Measurements from ENCODE around the gene ADGRD1. TPM values are rescaled to one million over a fixed set of nuclear protein-coding genes. Genes with fewer than 3 reads are reported as not detected.

ADGRD1 gene
- total and polyA plus RNA-seq, 2 of the 8 experiments (the other 6 are each of a cell fraction or from before 2014, with no cell fraction given) = 0.36 to 0.48 TPM

DNA sequence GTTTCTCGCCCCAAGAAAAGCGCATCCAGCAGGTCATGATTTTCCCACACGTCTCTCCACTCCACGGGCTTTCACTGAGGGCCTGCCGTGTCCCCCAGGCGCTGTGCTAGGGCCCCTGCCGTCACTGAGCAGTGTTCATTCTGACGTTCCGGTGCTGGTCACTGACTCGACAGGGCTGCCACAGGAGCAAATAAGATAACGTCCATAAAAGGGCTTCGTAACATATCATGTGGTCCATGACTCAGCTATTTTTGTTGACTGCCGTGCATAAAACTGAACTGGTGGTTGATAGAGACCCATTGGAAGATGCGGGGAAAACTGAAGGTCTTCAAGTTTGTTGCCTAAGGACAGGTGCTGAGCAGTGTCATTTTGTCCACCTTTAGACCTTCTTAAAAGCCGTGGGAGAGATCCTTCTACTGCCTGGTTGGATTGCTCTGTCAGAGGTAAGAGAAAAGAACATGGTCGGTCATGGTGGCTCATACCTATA, 46.3 kb downstream of the ADGRD1 start:
- ChIA-PET CTCF (ENCODE audit: partially characterized antibody) (interaction anchor here (0.6 to 1.6 kb wide), 3 partner anchors 48 to 394 kb away, joined by 3 read pairs; no protein-coding TSS in a partner anchor), POLR2A (ENCODE audit: partially characterized antibody) (no interaction called here)
- Histone ChIP-seq H2AFZ (ENCODE audit: low read length) (no peak overlapping the region), H3K4me2 (ENCODE audit: insufficient read depth in 1 of 2, low read depth in 2 of 2, low read length in 2 of 2) (no peak overlapping the region), H3K14ac (ENCODE audit: insufficient read length) (no peak overlapping the region), H3K79me1 (ENCODE audit: low read depth, low read length) (no peaks in the 10 kb centered on the region), H4K5ac (ENCODE audit: insufficient read length, low read depth, low read length) (no peak overlapping the region), H4K8ac (ENCODE audit: extremely low read depth, insufficient read depth, low read length) (no peak overlapping the region), H2BK20ac (ENCODE audit: low read length) (no peak overlapping the region), H3K18ac (ENCODE audit: extremely low read depth, low read length) (no peak overlapping the region), H3K23me2 (ENCODE audit: low read depth, low read length) (no peaks in the 10 kb centered on the region), H3K9me3 (ENCODE audit: insufficient read depth in 2 of 2, low read depth in 1 of 2, low read length in 1 of 2) (peaks cover 2 to 19% of the 10 kb centered on the region in 2 experiments; a peak in 3 of 4 replicates), H3K27me3 (replicated peaks in 1 of 4; ENCODE audit: control insufficient read depth in 3 of 4, extremely low read depth in 1 of 4, insufficient read depth in 3 of 4, low read length in 3 of 4) (no peaks in the 10 kb centered on the region), H3K4ac (replicated peaks; ENCODE audit: insufficient read length, low read depth, low read length) (no peak overlapping the region), H2BK12ac (ENCODE audit: low read depth, low read length) (no peak overlapping the region), H2BK5ac (ENCODE audit: low read depth, low read length) (no peak overlapping the region), H3K23ac (ENCODE audit: insufficient read length) (no peak overlapping the region), H4K91ac (replicated peaks; ENCODE audit: insufficient read length, low read length) (no peak overlapping the region), H3K36me3 (ENCODE audit: control insufficient read depth in 2 of 4, insufficient read depth in 4 of 4, low read length in 3 of 4) (no peaks in the 10 kb centered on the region), H2AK5ac (ENCODE audit: low read depth, low read length) (no peak overlapping the region), H3K27ac (ENCODE audit: low read depth, low read length) (no peak overlapping the region), H2BK120ac (replicated peaks; ENCODE audit: low read depth, low read length) (no peak overlapping the region), H3K9ac (replicated peaks in 1 of 4; ENCODE audit: extremely low read depth in 1 of 4, low read depth in 3 of 4, low read length in 3 of 4) (no peak overlapping the region), H2BK15ac (ENCODE audit: low read length) (no peak overlapping the region), H3K79me2 (ENCODE audit: control insufficient read depth in 1 of 2, insufficient read depth in 2 of 2, low read length in 2 of 2) (no peaks in the 10 kb centered on the region), H4K20me1 (replicated peaks in 1 of 2; ENCODE audit: control insufficient read depth in 1 of 2, insufficient read depth in 2 of 2, low read length in 2 of 2) (no peaks in the 10 kb centered on the region), H3K4me3 (ENCODE audit: extremely low read depth in 1 of 4, insufficient read depth in 2 of 4, low read depth in 3 of 4, low read length in 4 of 4) (no peak overlapping the region), H3K4me1 (replicated peaks in 1 of 4; ENCODE audit: control insufficient read depth in 3 of 4, insufficient read depth in 4 of 4, low read length in 3 of 4) (peaks cover 0 to 2% (median 0%) of the 10 kb centered on the region in 4 experiments; a peak in 1 of 7 replicates), H3K56ac (replicated peaks; ENCODE audit: insufficient read length, low read depth, low read length) (no peak overlapping the region)
- FAIRE-seq (no peak), DNase-seq (ENCODE audit: low read depth in 1 of 2, low spot score in 2 of 2) (no peak)
- WGBS, 2 experiments (ENCODE audit: extremely low coverage in 1 of 2, insufficient coverage in 1 of 2, insufficient read length in 1 of 2, insufficient replicate concordance in 2 of 2, low coverage in 1 of 2, low lambda C conversion rate in 2 of 2, missing lambda C conversion rate in 1 of 2) = 95% methylated on average over 16 of the region's 16 CpGs; no CpG with 5 or more reads in 1 of the 2 experiments
- TF ChIP-seq CHD2 (IDR thresholded peaks at IDR 0.05; ENCODE audit: low read length) = no peak
- no peak for TF ChIP-seq CBX5 (IDR thresholded peaks at IDR 0.05; ENCODE audit: low read depth, low read length)
- no peak for TF ChIP-seq EGR1 (IDR thresholded peaks at IDR 0.05; ENCODE audit: borderline replicate concordance, low read depth, low read length)
- TF ChIP-seq EZH2 (IDR thresholded peaks at IDR 0.05; ENCODE audit: low read depth, low read length, severe bottlenecking) = no peak
- TF ChIP-seq RXRA (IDR thresholded peaks at IDR 0.05; ENCODE audit: insufficient read depth, low read depth, low read length) = no peak
- TF ChIP-seq SIN3A (conservative IDR thresholded peaks at IDR 0.05 in 1 of 2, IDR thresholded peaks at IDR 0.05 in 1 of 2; ENCODE audit: low read depth in 1 of 2, low read length in 2 of 2) = no peak
- no peak for TF ChIP-seq SIRT6 (IDR thresholded peaks at IDR 0.05; ENCODE audit: low read length)
- TF ChIP-seq, protein P1, sequence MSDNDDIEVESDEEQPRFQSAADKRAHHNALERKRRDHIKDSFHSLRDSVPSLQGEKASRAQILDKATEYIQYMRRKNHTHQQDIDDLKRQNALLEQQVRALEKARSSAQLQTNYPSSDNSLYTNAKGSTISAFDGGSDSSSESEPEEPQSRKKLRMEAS (IDR thresholded peaks at IDR 0.05) = no peak
- no peak for TF ChIP-seq CREB1 (IDR thresholded peaks at IDR 0.05)
- TF ChIP-seq HDAC6 (IDR thresholded peaks at IDR 0.05; ENCODE audit: low read depth, low read length) = no peak
- no peak for TF ChIP-seq SRF (IDR thresholded peaks at IDR 0.05; ENCODE audit: low read depth, low read length)
- TF ChIP-seq TBP (IDR thresholded peaks at IDR 0.05; ENCODE audit: low read depth, low read length) = no peak
- no peak for TF ChIP-seq POLR2A (IDR thresholded peaks at IDR 0.05; ENCODE audit: control extremely low read depth in 1 of 2, low read depth in 2 of 2, low read length in 2 of 2)

Data from H1 (cell line).